Measurements from ENCODE around the gene CKS1B.
"Not testable (repeated sequence)": the region's sequence is repeated elsewhere in the genome, so short reads cannot be mapped to it uniquely, and the experiment has no call there.

CKS1B gene

GRCh38 chr1:154966111-154966510, 8.4 kb upstream of the CKS1B start:
- DNase-seq: no peak

GRCh38 chr1:154967331-154967950, 7.0 kb upstream of the CKS1B start:
- DNase-seq: no peak

- no peak for DNase-seq
Observed at GRCh38 chr1:154968731-154969130, 5.8 kb upstream of the CKS1B start.

GRCh38 chr1:154969246-154969645, 5.2 kb upstream of the CKS1B start:
- DNase-seq: no peak

GRCh38 chr1:154969860-154970452, 4.5 kb upstream of the CKS1B start:
- DNase-seq: no peak

- peak in 1 of 2 donors; percentile 61 for DNase-seq
Observed at GRCh38 chr1:154970631-154971340, 3.7 kb upstream of the CKS1B start, which contains the start of gene SHC1. SHC1 (minus strand) TSS chr1:154970747; CDS start chr1:154970526, 221 bp downstream.

GRCh38 chr1:154971341-154971998, 3.0 kb upstream of the CKS1B start:
- no peak for DNase-seq

- DNase-seq: no peak
Observed at GRCh38 chr1:154972213-154972516, 2.3 kb upstream of the CKS1B start.

GRCh38 chr1:154972517-154973343, 1.8 kb upstream of the CKS1B start:
- no peak for DNase-seq

GRCh38 chr1:154973344-154974101, 958 bp upstream of the CKS1B start:
- peak; percentile 94 to 95 for DNase-seq

GRCh38 chr1:154974808-154975408, 427 bp downstream of the CKS1B start:
- DNase-seq: peak; percentile 96 to 97

- peak; percentile 55 to 63 for DNase-seq
Observed at GRCh38 chr1:154975409-154976059, 1.1 kb downstream of the CKS1B start.

- DNase-seq: not testable (repeated sequence)
Observed at GRCh38 chr1:154977762-154978161, 3.3 kb downstream of the CKS1B start.

GRCh38 chr1:154978360-154978759, 3.9 kb downstream of the CKS1B start:
- DNase-seq: no peak

- DNase-seq: no peak
Observed at GRCh38 chr1:154982341-154982740, 7.9 kb downstream of the CKS1B start.

GRCh38 chr1:154982897-154983648, 8.6 kb downstream of the CKS1B start, which contains the start of gene FLAD1:
FLAD1 (plus strand) TSS chr1:154983344; CDS start chr1:154983695, 351 bp downstream.
- DNase-seq: peak; percentile 97 to 99

- no peak for DNase-seq
Observed at GRCh38 chr1:154983776-154984466, 9.4 kb downstream of the CKS1B start.

GRCh38 chr1:154986736-154987135, 12.3 kb downstream of the CKS1B start:
- not testable (repeated sequence) for DNase-seq

- DNase-seq: no peak
Observed at GRCh38 chr1:154987326-154987725, 12.8 kb downstream of the CKS1B start.
